Measurements from ENCODE around the gene CACNA1C.

Gene CACNA1C

DNA sequence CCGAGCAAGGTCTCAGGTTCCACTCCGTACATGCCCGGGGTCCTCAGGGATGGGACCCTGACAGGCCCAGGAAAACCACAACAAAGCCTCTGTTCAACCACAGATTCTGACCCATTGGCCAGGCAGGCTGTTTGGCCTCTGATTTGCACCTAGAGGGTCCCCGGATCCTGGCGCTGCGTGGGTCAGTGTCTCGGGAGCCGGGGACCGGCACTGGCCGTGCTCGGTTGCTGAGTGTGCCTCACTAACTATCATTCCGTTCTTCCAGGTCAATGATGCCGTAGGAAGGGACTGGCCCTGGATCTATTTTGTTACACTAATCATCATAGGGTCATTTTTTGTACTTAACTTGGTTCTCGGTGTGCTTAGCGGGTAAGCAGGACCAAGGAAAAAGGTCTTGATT is 451.8 kb downstream of the CACNA1C start:
- TF ChIP-seq, protein P1, sequence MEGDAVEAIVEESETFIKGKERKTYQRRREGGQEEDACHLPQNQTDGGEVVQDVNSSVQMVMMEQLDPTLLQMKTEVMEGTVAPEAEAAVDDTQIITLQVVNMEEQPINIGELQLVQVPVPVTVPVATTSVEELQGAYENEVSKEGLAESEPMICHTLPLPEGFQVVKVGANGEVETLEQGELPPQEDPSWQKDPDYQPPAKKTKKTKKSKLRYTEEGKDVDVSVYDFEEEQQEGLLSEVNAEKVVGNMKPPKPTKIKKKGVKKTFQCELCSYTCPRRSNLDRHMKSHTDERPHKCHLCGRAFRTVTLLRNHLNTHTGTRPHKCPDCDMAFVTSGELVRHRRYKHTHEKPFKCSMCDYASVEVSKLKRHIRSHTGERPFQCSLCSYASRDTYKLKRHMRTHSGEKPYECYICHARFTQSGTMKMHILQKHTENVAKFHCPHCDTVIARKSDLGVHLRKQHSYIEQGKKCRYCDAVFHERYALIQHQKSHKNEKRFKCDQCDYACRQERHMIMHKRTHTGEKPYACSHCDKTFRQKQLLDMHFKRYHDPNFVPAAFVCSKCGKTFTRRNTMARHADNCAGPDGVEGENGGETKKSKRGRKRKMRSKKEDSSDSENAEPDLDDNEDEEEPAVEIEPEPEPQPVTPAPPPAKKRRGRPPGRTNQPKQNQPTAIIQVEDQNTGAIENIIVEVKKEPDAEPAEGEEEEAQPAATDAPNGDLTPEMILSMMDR (IDR thresholded peaks at IDR 0.05; ENCODE audit: low read depth, low read length): no peak
- H3K9me3 ChIP-seq: no peaks in the 10 kb centered on the region; the same call in 1 of the 2 replicates
- no peak for DNase-seq
- H3K4me1 ChIP-seq: no peaks in the 10 kb centered on the region
- no peaks in the 10 kb centered on the region for H3K36me3 ChIP-seq
- H3K27me3 ChIP-seq: peaks cover 2% of the 10 kb centered on the region; the same call in 1 of the 2 replicates
- H3K4me3 ChIP-seq (ENCODE audit: low read depth, low read length): no peak overlapping the region

DNA sequence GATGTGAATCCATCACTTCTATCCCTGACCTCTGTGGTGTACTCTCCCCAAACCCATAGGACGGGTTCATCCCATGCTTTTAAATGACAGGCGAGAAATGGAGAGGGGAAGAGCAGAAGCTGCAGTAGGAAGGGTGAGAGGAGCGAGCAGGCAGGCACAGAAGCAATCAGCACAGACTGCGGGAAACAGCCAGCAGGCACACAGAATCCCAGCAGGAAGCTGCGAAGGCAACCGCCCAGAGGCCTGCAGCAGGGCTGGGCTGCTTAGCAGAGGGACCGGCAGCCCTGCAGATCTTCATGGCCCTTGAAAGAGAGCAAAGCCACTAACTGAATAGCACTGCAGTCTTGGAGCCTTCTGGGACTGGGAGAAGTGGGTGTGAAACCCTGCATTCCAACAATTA is 455.0 kb downstream of the CACNA1C start:
- H3K9me3 ChIP-seq: no peaks in the 10 kb centered on the region; the same call in 1 of the 2 replicates
- H3K36me3 ChIP-seq: no peaks in the 10 kb centered on the region
- TF ChIP-seq, protein P1 (IDR thresholded peaks at IDR 0.05; ENCODE audit: low read depth, low read length): no peak
- H3K4me3 ChIP-seq (ENCODE audit: low read depth, low read length): no peak overlapping the region
- DNase-seq: no peak
- H3K4me1 ChIP-seq: no peaks in the 10 kb centered on the region
- H3K27me3 ChIP-seq: peaks cover 4% of the 10 kb centered on the region

DNA sequence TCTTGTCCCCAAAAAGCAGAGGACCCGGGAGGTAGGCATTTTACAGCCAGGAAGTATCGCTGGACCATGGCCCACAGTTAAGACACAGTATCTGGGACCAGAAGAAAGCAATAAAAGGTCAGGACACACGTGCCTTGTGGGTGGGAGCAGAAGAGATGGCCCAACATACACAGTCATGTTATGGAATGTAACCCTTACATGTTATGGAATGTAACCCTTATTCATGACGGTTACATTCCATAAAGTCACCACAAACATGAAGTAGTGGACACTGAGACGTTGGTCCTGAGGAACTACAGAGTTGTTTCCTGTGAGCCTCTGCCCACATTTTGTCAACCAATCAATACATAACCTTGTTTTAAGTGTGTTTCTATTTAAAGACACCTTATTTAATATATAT is 456.4 kb downstream of the CACNA1C start:
- DNase-seq: no peak
- no peak overlapping the region for H3K4me3 ChIP-seq (ENCODE audit: low read depth, low read length)
- peaks cover 12% of the 10 kb centered on the region for H3K27me3 ChIP-seq
- H3K4me1 ChIP-seq: no peaks in the 10 kb centered on the region
- no peaks in the 10 kb centered on the region for H3K9me3 ChIP-seq
- H3K36me3 ChIP-seq: no peaks in the 10 kb centered on the region
- TF ChIP-seq, protein P1 (IDR thresholded peaks at IDR 0.05; ENCODE audit: low read depth, low read length): no peak

DNA sequence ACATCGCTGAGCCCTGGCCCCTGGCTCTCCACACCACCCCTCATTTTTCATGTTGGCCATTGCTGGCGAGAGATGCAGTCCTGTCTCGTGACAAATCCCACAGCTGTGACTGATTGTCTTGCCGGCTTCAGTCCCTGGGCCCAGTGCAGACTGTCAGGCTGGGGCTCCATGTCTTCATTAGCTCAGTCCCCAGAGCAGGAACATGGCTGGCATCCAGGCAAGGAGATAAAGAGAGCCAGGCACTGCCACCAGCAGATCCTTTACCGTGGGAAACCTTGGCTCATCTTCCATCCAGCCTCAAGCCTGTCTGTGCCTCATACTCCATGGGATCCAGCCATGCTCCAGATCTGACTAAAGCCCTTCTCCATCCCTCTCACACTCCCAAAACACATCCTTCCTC is 457.3 kb downstream of the CACNA1C start:
- no peak for DNase-seq
- H3K27me3 ChIP-seq: peaks cover 10% of the 10 kb centered on the region
- H3K36me3 ChIP-seq: no peaks in the 10 kb centered on the region
- no peak overlapping the region for H3K4me3 ChIP-seq (ENCODE audit: low read depth, low read length)
- no peaks in the 10 kb centered on the region for H3K9me3 ChIP-seq
- TF ChIP-seq, protein P1 (IDR thresholded peaks at IDR 0.05; ENCODE audit: low read depth, low read length): no peak
- H3K4me1 ChIP-seq: no peaks in the 10 kb centered on the region

DNA sequence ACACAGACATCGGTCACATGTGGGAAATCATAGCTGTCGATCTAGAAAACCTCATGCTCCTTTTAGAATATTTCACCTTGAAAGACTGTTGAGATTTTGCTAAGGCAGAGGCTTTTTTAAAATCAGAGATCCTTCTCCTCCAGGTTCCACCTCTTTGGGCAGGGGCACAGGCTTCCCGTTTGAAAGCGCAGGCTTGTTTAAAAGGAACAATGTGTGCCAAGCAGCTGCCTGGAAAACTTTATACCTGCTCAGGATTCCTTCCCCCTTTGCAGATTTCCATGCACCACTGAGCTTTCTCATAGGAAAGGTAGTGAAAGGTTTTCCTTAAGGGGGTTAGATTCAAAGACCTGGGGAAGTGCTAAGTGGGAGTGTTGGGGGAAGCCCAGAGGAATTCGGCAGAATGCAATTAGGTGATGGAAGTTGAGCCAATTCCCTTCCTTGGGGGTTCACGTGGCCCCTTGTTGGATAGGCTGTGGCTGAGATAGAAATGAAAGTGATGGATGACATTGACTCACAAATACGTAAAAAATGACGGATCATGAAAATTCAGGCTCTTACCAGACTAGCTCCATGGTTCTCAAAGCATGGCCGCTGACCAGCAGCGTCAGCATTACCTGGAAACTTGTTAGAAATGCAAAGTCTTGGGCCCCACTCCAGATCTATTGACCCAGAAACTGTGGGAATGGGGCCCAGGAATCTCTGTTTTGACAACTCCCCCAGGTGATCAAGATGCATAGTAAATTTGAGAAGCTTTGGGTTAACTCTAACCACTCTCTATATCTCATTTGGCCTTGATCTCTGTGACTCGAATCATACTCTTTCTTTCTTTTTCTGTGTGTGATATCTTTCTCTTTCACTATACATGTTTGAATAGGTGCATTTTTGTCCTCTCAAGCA is 460.6 kb downstream of the CACNA1C start:
- H3K36me3 ChIP-seq: no peaks in the 10 kb centered on the region
- H3K4me1 ChIP-seq: no peaks in the 10 kb centered on the region
- H3K4me3 ChIP-seq (ENCODE audit: low read depth, low read length): no peak overlapping the region
- TF ChIP-seq, protein P1 (IDR thresholded peaks at IDR 0.05; ENCODE audit: low read depth, low read length): no peak
- peaks cover 10% of the 10 kb centered on the region for H3K27me3 ChIP-seq
- DNase-seq: no peak
- H3K9me3 ChIP-seq: no peaks in the 10 kb centered on the region

DNA sequence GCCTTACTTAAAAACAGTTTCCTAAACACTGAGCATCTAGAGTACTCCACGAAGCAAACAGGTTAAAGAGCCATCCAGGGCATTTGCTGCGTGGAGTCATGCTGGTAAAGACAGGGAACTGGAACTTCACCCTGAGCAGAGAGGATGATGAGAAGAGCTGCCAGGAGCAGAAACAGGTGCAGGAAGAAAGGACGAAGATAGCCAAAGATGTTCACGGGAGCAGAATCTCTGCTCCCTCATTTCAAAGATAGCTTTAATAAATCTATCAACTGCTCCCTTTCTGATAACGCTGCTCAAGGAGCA is 461.2 kb downstream of the CACNA1C start:
- DNase-seq: no peak
- H3K27me3 ChIP-seq: peaks cover 10% of the 10 kb centered on the region

More for the DNA sequence above, 461.2 kb downstream of the CACNA1C start:
- no peak overlapping the region for H3K4me3 ChIP-seq (ENCODE audit: low read depth, low read length)
- H3K4me1 ChIP-seq: no peaks in the 10 kb centered on the region
- H3K36me3 ChIP-seq: no peaks in the 10 kb centered on the region
- TF ChIP-seq, protein P1 (IDR thresholded peaks at IDR 0.05; ENCODE audit: low read depth, low read length): no peak
- H3K9me3 ChIP-seq: no peaks in the 10 kb centered on the region; the same call in 1 of the 2 replicates
